Measurements from ENCODE around the gene XAF1. TPM values are rescaled to one million over a fixed set of nuclear protein-coding genes. Genes with fewer than 3 reads are reported as not detected.

The XAF1 gene, protein sequence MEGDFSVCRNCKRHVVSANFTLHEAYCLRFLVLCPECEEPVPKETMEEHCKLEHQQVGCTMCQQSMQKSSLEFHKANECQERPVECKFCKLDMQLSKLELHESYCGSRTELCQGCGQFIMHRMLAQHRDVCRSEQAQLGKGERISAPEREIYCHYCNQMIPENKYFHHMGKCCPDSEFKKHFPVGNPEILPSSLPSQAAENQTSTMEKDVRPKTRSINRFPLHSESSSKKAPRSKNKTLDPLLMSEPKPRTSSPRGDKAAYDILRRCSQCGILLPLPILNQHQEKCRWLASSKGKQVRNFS
- total RNA-seq = 10 to 100 TPM; 10.4 to 21.8 TPM

DNA sequence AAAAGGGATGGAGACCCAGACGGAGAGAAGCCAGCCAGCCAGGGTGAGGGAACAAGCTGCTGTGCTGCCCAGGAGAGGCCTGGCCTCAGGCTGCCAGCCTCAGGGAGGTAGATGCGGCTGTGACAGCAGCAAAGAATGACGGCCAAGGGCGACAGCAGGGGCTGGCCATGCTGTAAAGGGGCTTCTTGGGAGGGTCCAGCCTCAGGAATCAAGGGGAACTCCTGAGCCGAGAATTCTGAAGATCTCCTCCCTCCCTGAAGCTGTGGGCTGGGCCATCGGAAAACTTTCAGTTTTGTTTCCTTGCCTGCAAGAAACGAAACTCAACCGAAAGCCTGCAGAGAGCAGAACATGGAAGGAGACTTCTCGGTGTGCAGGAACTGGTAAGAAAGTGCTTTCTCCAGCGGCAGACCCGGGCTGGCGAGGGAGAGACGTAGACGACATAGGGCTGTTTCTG, at the start of gene XAF1:
Gene XAF1 (plus strand): TSS at position 316 of the 454 bp plus-strand sequence. CDS start 33 bp downstream, at position 349.
- Histone ChIP-seq H3K9me3 (no peaks in the 10 kb centered on the region), H3K27me3 (replicated peaks; ENCODE audit: insufficient read depth) (no peaks in the 10 kb centered on the region), H3K4me1 (replicated peaks) (no peaks in the 10 kb centered on the region), H3K27ac (peak within 1 kb of the TSS; percentile 71 to 76), H3K4me3 (peak within 1 kb of the TSS; percentile 25 to 33), H3K36me3 (no peaks in the 10 kb centered on the region)
- TF ChIP-seq, protein P1, sequence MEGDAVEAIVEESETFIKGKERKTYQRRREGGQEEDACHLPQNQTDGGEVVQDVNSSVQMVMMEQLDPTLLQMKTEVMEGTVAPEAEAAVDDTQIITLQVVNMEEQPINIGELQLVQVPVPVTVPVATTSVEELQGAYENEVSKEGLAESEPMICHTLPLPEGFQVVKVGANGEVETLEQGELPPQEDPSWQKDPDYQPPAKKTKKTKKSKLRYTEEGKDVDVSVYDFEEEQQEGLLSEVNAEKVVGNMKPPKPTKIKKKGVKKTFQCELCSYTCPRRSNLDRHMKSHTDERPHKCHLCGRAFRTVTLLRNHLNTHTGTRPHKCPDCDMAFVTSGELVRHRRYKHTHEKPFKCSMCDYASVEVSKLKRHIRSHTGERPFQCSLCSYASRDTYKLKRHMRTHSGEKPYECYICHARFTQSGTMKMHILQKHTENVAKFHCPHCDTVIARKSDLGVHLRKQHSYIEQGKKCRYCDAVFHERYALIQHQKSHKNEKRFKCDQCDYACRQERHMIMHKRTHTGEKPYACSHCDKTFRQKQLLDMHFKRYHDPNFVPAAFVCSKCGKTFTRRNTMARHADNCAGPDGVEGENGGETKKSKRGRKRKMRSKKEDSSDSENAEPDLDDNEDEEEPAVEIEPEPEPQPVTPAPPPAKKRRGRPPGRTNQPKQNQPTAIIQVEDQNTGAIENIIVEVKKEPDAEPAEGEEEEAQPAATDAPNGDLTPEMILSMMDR (IDR thresholded peaks at IDR 0.05) = no peak
- TF ChIP-seq POLR2AphosphoS5 (IDR thresholded peaks at IDR 0.05) = peak; percentile 52
- peak; percentile 25 for DNase-seq (ENCODE audit: low spot score)
- intact Hi-C loops (cut with DNase I) = no loop called here
- 14% methylated on average over 14 of the region's 14 CpGs for WGBS

DNA sequence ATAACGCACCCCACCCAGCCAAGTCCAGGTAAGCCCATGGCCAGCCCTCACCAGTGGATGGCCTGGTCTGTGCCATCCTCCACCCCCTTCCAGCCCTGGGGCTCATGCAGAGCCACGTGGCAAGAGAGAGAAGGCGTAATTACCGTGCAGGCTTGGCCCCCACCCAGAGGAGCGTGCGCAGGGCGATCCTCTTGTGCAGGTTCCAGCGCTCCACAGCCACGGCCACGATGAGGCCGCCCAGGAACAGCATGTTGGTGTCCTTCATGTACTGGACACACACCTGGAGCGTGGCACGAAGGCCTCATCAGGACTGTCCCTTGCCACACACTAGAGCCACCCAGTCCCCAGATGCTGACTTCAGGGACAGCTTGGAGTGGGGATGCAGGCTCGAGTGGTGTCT, 49.3 kb upstream of the XAF1 start:
- 87% methylated on average over 12 of the region's 14 CpGs for WGBS
- no peak overlapping the region for H3K27ac ChIP-seq
- TF ChIP-seq POLR2A (IDR thresholded peaks at IDR 0.05) (no peak), POLR2AphosphoS5 (IDR thresholded peaks at IDR 0.05) (no peak)
- TF ChIP-seq, protein P1 (IDR thresholded peaks at IDR 0.05) = no peak
- H3K9me3 ChIP-seq = no peaks in the 10 kb centered on the region
- H3K4me1 ChIP-seq (replicated peaks) = no peaks in the 10 kb centered on the region
- H3K36me3 ChIP-seq = no peaks in the 10 kb centered on the region
- intact Hi-C loops (cut with DNase I) = no loop called here
- no peaks in the 10 kb centered on the region for H3K27me3 ChIP-seq (replicated peaks; ENCODE audit: insufficient read depth)
- H3K4me3 ChIP-seq = no peak overlapping the region
- DNase-seq (ENCODE audit: low spot score) = no peak

DNA sequence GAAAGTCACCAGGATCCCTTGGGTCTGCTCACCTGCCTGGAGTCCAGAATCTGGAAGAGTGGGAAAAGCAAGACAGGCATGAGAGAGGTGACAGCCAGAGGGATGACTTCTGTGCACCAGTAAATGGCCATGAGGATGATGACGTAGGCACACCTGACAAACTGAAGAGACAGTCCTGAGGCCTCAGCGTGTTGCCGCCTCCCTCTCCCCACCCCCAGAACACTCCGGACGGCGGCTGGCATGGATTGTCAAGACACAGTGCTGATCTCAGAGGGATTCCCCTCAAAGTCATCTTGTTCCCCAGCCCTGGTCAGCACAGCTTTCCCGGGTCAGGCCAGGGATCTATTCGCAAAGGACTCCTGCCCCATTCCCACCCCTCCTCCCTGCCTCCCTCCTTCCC, 48.9 kb upstream of the XAF1 start:
- TF ChIP-seq, protein P1 (IDR thresholded peaks at IDR 0.05) = no peak
- no peak for TF ChIP-seq POLR2A (IDR thresholded peaks at IDR 0.05)
- Histone ChIP-seq H3K27me3 (replicated peaks; ENCODE audit: insufficient read depth) (no peaks in the 10 kb centered on the region), H3K4me3 (no peak overlapping the region), H3K9me3 (no peaks in the 10 kb centered on the region), H3K4me1 (replicated peaks) (no peaks in the 10 kb centered on the region), H3K27ac (no peak overlapping the region), H3K36me3 (no peaks in the 10 kb centered on the region)
- no peak for DNase-seq (ENCODE audit: low spot score)
- WGBS = 62% methylated on average over 8 of the region's 8 CpGs
- intact Hi-C loops (cut with DNase I) = no loop called here

DNA sequence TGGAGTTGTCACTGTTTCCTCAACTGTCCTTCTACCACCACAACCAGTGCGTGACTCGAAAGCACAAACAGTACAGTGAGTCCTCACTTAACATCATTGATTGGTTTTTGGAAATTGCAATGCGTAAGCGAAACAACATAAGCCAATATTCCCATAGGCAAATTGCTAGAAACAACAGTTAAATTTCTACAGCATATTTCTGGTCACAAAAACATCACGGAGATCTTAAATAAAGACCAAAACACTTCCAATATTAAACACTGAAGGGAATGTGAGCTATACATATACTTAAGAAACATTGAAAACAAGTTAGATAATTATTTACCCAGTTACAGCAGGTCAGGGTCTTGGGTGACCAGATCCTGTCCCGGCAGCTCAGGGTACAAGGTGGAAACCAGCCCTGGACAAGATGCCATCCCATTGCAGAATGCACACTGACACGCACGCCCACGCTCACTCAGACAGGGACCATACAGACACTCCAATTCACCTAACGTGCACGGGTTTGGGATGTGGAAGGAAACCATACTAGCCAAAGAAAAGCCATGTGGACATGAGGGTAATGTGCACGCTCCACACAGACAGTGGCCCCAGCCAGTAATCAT, 47.4 kb upstream of the XAF1 start:
- Histone ChIP-seq H3K4me3 (no peak overlapping the region), H3K4me1 (replicated peaks) (no peaks in the 10 kb centered on the region), H3K9me3 (no peaks in the 10 kb centered on the region), H3K36me3 (no peaks in the 10 kb centered on the region), H3K27me3 (replicated peaks; ENCODE audit: insufficient read depth) (peaks cover 7% of the 10 kb centered on the region), H3K27ac (no peak overlapping the region)
- no peak for DNase-seq (ENCODE audit: low spot score)
- TF ChIP-seq, protein P1 (IDR thresholded peaks at IDR 0.05) = no peak
- no peak for TF ChIP-seq POLR2AphosphoS5 (IDR thresholded peaks at IDR 0.05)
- TF ChIP-seq POLR2A (IDR thresholded peaks at IDR 0.05) = no peak
- intact Hi-C loops (cut with DNase I) = no loop called here
- 91% methylated on average over 12 of the region's 12 CpGs for WGBS

DNA sequence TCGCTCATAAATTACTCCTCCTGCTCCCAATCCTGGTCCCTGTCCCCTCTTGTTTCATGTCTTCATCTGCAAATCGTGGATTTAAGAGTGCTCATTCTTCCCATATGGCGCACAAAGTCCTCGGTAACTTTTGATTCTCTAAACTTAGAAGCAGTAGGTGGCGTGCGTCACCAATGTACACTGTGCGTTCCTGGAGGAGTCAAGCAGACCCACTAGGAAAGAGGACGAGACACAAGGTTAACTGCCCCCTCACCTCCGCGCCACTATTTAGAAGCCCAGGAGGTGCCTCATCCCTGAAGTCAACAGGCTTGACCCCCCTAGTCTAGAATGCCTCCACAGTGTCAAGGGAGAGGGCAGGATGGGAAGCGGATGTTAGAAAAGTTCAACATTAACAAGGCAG, 45.5 kb upstream of the XAF1 start:
- Histone ChIP-seq H3K27ac (no peak overlapping the region), H3K27me3 (replicated peaks; ENCODE audit: insufficient read depth) (peaks cover 7% of the 10 kb centered on the region), H3K36me3 (no peaks in the 10 kb centered on the region), H3K9me3 (no peaks in the 10 kb centered on the region), H3K4me3 (no peak overlapping the region), H3K4me1 (replicated peaks) (no peaks in the 10 kb centered on the region)
- WGBS = 76% methylated on average over 11 of the region's 11 CpGs
- intact Hi-C loops (cut with DNase I) = no loop called here
- DNase-seq (ENCODE audit: low spot score) = no peak
- TF ChIP-seq POLR2AphosphoS5 (IDR thresholded peaks at IDR 0.05) (no peak), POLR2A (IDR thresholded peaks at IDR 0.05) (no peak)
- TF ChIP-seq, protein P1 (IDR thresholded peaks at IDR 0.05) = no peak

Data from prostate gland (tissue), 2 donors.